T-cell (primary cell): ENCODE results near the gene CLIP2. TPM values are rescaled to one million over a fixed set of nuclear protein-coding genes. Genes with fewer than 3 reads are reported as not detected.
"Not testable (repeated sequence)": the region's sequence is repeated elsewhere in the genome, so short reads cannot be mapped to it uniquely, and the experiment has no call there.

ENCODE experiments used
- ATAC-seq, 4 experiments: fragments of 200-7000 bp in 3 of 4; fragments of 150-1000 bp in 1 of 4; cut with Tn5 transposase; replicated peaks in 1 of 4; 1 replicate in 3 of 4; 2 replicates in 1 of 4; pipeline ENCODE4 v1.10.0; 2021; ENCODE audit warnings: moderate library complexity in 3 of 4, mild to moderate bottlenecking in 2 of 4, moderate number of reproducible peaks in 1 of 4
- CTCF ChIA-PET, 2 donors: fragments of 300-600 bp; sonication (Branson Sonifier 250); formaldehyde crosslinking; loops; one replicate each; lab custom pipeline; 2022; ENCODE audit warnings: antibody characterized with exemption in 2 of 2; lab: Charles Lee
- POLR2A ChIA-PET, 2 donors: fragments of 300-600 bp; sonication (Branson Sonifier 250); formaldehyde crosslinking; loops; one replicate each; lab custom pipeline; 2022; ENCODE audit warnings: antibody characterized with exemption in 2 of 2; lab: Charles Lee
- DNase-seq, 35 experiments: peaks; one replicate each; pipeline versions ENCODE4 v3.0.0 to v3.0.0-alpha.2; 2013 to 2023
- H3K27ac ChIP-seq: one replicate; pipeline ENCODE4 v1.5.1; 2013; ENCODE audit warnings: low read length
- H3K27me3 ChIP-seq, 2 experiments: replicated peaks in 1 of 2; 1 replicate in 1 of 2; 2 replicates in 1 of 2; pipeline versions ENCODE4 v1.6.1 to v1.7.0; 2013; ENCODE audit warnings: low read length in 1 of 2, mixed read lengths in 1 of 2; ENCODE audit not compliant: control insufficient read depth in 2 of 2, insufficient read depth in 2 of 2; ENCODE audit errors: extremely low read depth in 1 of 2
- H3K36me3 ChIP-seq, 2 donors: 1 replicate in 1 of 2; 2 replicates in 1 of 2; pipeline versions ENCODE4 v1.6.1 to v1.7.0; 2013; ENCODE audit warnings: low read length in 1 of 2; ENCODE audit not compliant: control insufficient read depth in 2 of 2, insufficient read depth in 1 of 2; ENCODE audit errors: extremely low read depth in 1 of 2
- H3K4me1 ChIP-seq, 2 experiments: 1 replicate in 1 of 2; 2 replicates in 1 of 2; pipeline versions ENCODE4 v1.6.1 to v1.7.0; 2013; ENCODE audit warnings: low read length in 2 of 2, mixed read lengths in 1 of 2; ENCODE audit not compliant: insufficient read depth in 2 of 2, control insufficient read depth in 1 of 2; ENCODE audit errors: extremely low read depth in 1 of 2
- H3K4me3 ChIP-seq, 2 donors: 1 replicate in 1 of 2; 2 replicates in 1 of 2; pipeline versions ENCODE4 v1.5.1 to v1.7.0; 2013; ENCODE audit warnings: mild to moderate bottlenecking in 2 of 2, low read length in 1 of 2, moderate library complexity in 1 of 2; ENCODE audit not compliant: control insufficient read depth in 1 of 2; ENCODE audit errors: extremely low read depth in 1 of 2
- H3K9me3 ChIP-seq: 2 replicates; pipeline ENCODE4 v1.7.0; 2013
- H3K27ac Mint-ChIP-seq, 2 donors: one replicate each; pipeline ENCODE4 v1.8.0; 2020 to 2021; ENCODE audit warnings: mild to moderate bottlenecking in 2 of 2, mixed read lengths in 2 of 2
- H3K27me3 Mint-ChIP-seq, 2 donors: one replicate each; pipeline ENCODE4 v1.8.0; 2021 to 2022; ENCODE audit warnings: mixed read lengths in 2 of 2
- H3K36me3 Mint-ChIP-seq: one replicate; pipeline ENCODE4 v1.8.0; 2021; ENCODE audit warnings: mixed read lengths
- H3K4me1 Mint-ChIP-seq, 3 donors: one replicate each; pipeline ENCODE4 v1.8.0; 2020 to 2022; ENCODE audit warnings: mixed read lengths in 3 of 3, mild to moderate bottlenecking in 1 of 3
- H3K4me3 Mint-ChIP-seq, 3 donors: one replicate each; pipeline ENCODE4 v1.8.0; 2020 to 2022; ENCODE audit warnings: mild to moderate bottlenecking in 3 of 3, mixed read lengths in 3 of 3, moderate library complexity in 3 of 3
- H3K9me3 Mint-ChIP-seq, 3 donors: one replicate each; pipeline ENCODE4 v1.8.0; 2020 to 2022; ENCODE audit warnings: mixed read lengths in 3 of 3
- WGBS: methylation state at CpG from one replicate; pipeline ENCODE4 v1.1.5; 2013; ENCODE audit warnings: missing lambda C conversion rate; ENCODE audit not compliant: insufficient coverage; 5-methylcytosine and 5-hydroxymethylcytosine counted together
- total RNA-seq, 35 experiments: library from RNA in 6 of 35; stranded (reverse) in 6 of 35; fragments of 120-200 nt in 1 of 35; gene quantifications; one replicate each; pipeline versions ENCODE4 v1.2.1 to v1.2.4 and lab custom pipeline; 2013 to 2026

CLIP2 gene
- total RNA-seq, 5 donors from 2014 or later (not counting 1 experiment from before 2014, with no cell fraction given), result 3.1 to 8.5 (median 6.3) TPM

- Histone ChIP-seq H3K36me3 (no peaks in the 10 kb centered on the region), H3K27ac (no peak overlapping the region), H3K27me3 (peaks cover 0 to 47% of the 10 kb centered on the region in 2 experiments), H3K4me3 (no peak overlapping the region), H3K9me3 (no peaks in the 10 kb centered on the region), H3K4me1 (peaks cover 2 to 16% of the 10 kb centered on the region in 2 experiments)
- WGBS, result 100% methylated on average over 4 of the region's 6 CpGs
- no peak for ATAC-seq
- ChIA-PET POLR2A (no interaction called here), CTCF (no interaction called here)
- Mint-ChIP-seq H3K36me3 (peaks cover 4% of the 10 kb centered on the region), H3K27me3 (peaks cover 17 to 18% of the 10 kb centered on the region in 2 donors), H3K9me3 (no peaks in the 10 kb centered on the region), H3K4me1 (peaks cover 11 to 23% (median 13%) of the 10 kb centered on the region in 3 donors), H3K27ac (no peak overlapping the region), H3K4me3 (no peak overlapping the region)
- no peak for DNase-seq
These were observed 20.0 kb downstream of the CLIP2 start for GRCh38 chr7:74309181-74309580.

GRCh38 chr7:74311305-74311744 lies 22.1 kb downstream of the CLIP2 start:
- POLR2A ChIA-PET, result no interaction called here
- H3K27me3 Mint-ChIP-seq, result peaks cover 16 to 17% of the 10 kb centered on the region in 2 donors

GRCh38 chr7:74312418-74313028 lies 23.3 kb downstream of the CLIP2 start:
- DNase-seq, result no peak
- Mint-ChIP-seq H3K36me3 (peaks cover 8% of the 10 kb centered on the region), H3K27me3 (peaks cover 10% of the 10 kb centered on the region in 2 donors), H3K27ac (no peak overlapping the region), H3K4me3 (no peak overlapping the region), H3K9me3 (no peaks in the 10 kb centered on the region), H3K4me1 (peaks cover 0 to 8% (median 1%) of the 10 kb centered on the region in 3 donors)
- Histone ChIP-seq H3K27me3 (peaks cover 0 to 27% of the 10 kb centered on the region in 2 experiments), H3K27ac (no peak overlapping the region), H3K4me3 (no peak overlapping the region), H3K36me3 (no peaks in the 10 kb centered on the region), H3K4me1 (no peaks in the 10 kb centered on the region), H3K9me3 (no peaks in the 10 kb centered on the region)
- ChIA-PET POLR2A (no interaction called here), CTCF (no interaction called here)
- ATAC-seq, result no peak
- WGBS, result 62% methylated on average over 15 of the region's 16 CpGs

More at GRCh38 chr7:74311305-74311744, 22.1 kb downstream of the CLIP2 start:
- Mint-ChIP-seq H3K4me3 (no peak overlapping the region), H3K4me1 (peaks cover 10 to 18% (median 11%) of the 10 kb centered on the region in 3 donors), H3K27ac (no peak overlapping the region), H3K36me3 (peaks cover 4% of the 10 kb centered on the region), H3K9me3 (no peaks in the 10 kb centered on the region)
- CTCF ChIA-PET, result no interaction called here
- no peak for DNase-seq
- peaks cover 2 to 10% of the 10 kb centered on the region in 2 experiments for H3K4me1 ChIP-seq
- H3K36me3 ChIP-seq, result no peaks in the 10 kb centered on the region
- 100% methylated on average over 1 of the region's 4 CpGs for WGBS
- H3K27ac ChIP-seq, result no peak overlapping the region
- ATAC-seq, result peak in 1 of 4 experiments; percentile 29
- H3K9me3 ChIP-seq, result no peaks in the 10 kb centered on the region
- peaks cover 0 to 36% of the 10 kb centered on the region in 2 experiments for H3K27me3 ChIP-seq
- no peak overlapping the region for H3K4me3 ChIP-seq

- H3K4me1 ChIP-seq, H3K36me3 ChIP-seq, CTCF ChIA-PET, H3K27me3 Mint-ChIP-seq, ATAC-seq, H3K36me3 Mint-ChIP-seq, H3K4me3 ChIP-seq, H3K27ac Mint-ChIP-seq, H3K4me1 Mint-ChIP-seq, POLR2A ChIA-PET, H3K9me3 ChIP-seq, H3K27ac ChIP-seq, H3K4me3 Mint-ChIP-seq, DNase-seq, H3K9me3 Mint-ChIP-seq: not testable (repeated sequence)
- WGBS, result no CpG with 5 or more reads among the region's 4 CpGs
- H3K27me3 ChIP-seq, result peaks cover 0 to 11% of the 10 kb centered on the region in 2 experiments
These were observed 26.7 kb downstream of the CLIP2 start for GRCh38 chr7:74315891-74316290.

- H3K9me3 ChIP-seq, result no peaks in the 10 kb centered on the region
- ChIA-PET POLR2A (no interaction called here), CTCF (no interaction called here)
- no peak overlapping the region for H3K27ac ChIP-seq
- ATAC-seq, result no peak
- no peak overlapping the region for H3K27ac Mint-ChIP-seq
- peaks cover 0 to 7% of the 10 kb centered on the region in 2 experiments for H3K27me3 ChIP-seq
- 92% methylated on average over 19 of the region's 20 CpGs for WGBS
- H3K4me1 Mint-ChIP-seq, result peaks cover 0 to 3% (median 1%) of the 10 kb centered on the region in 3 donors
- H3K4me1 ChIP-seq, result no peaks in the 10 kb centered on the region
- H3K4me3 Mint-ChIP-seq, result no peak overlapping the region
- DNase-seq, result no peak
- no peaks in the 10 kb centered on the region for H3K36me3 ChIP-seq
- H3K36me3 Mint-ChIP-seq, result peaks cover 4% of the 10 kb centered on the region
- no peaks in the 10 kb centered on the region for H3K9me3 Mint-ChIP-seq
- H3K4me3 ChIP-seq, result no peak overlapping the region
- no peaks in the 10 kb centered on the region for H3K27me3 Mint-ChIP-seq
These were observed 28.1 kb downstream of the CLIP2 start for GRCh38 chr7:74317146-74317782.

GRCh38 chr7:74318043-74318442 lies 28.8 kb downstream of the CLIP2 start:
- Mint-ChIP-seq H3K9me3 (no peaks in the 10 kb centered on the region), H3K36me3 (peaks cover 4% of the 10 kb centered on the region), H3K4me3 (no peak overlapping the region), H3K4me1 (peaks cover 0 to 3% (median 0%) of the 10 kb centered on the region in 3 donors), H3K27me3 (no peaks in the 10 kb centered on the region), H3K27ac (no peak overlapping the region)
- Histone ChIP-seq H3K27me3 (no peaks in the 10 kb centered on the region), H3K27ac (no peak overlapping the region), H3K36me3 (no peaks in the 10 kb centered on the region), H3K4me3 (no peak overlapping the region), H3K4me1 (no peaks in the 10 kb centered on the region), H3K9me3 (no peaks in the 10 kb centered on the region)
- POLR2A ChIA-PET, result no interaction called here
- 95% methylated on average over 6 of the region's 8 CpGs for WGBS
- no peak for DNase-seq
- CTCF ChIA-PET, result no interaction called here
- no peak for ATAC-seq
